ENCODE results near the gene CFAP90. TPM values are rescaled to one million over a fixed set of nuclear protein-coding genes. Genes with fewer than 3 reads are reported as not detected.

The CFAP90 gene
- total RNA-seq, 1 donor from 2014 or later = 0.64 TPM

DNA sequence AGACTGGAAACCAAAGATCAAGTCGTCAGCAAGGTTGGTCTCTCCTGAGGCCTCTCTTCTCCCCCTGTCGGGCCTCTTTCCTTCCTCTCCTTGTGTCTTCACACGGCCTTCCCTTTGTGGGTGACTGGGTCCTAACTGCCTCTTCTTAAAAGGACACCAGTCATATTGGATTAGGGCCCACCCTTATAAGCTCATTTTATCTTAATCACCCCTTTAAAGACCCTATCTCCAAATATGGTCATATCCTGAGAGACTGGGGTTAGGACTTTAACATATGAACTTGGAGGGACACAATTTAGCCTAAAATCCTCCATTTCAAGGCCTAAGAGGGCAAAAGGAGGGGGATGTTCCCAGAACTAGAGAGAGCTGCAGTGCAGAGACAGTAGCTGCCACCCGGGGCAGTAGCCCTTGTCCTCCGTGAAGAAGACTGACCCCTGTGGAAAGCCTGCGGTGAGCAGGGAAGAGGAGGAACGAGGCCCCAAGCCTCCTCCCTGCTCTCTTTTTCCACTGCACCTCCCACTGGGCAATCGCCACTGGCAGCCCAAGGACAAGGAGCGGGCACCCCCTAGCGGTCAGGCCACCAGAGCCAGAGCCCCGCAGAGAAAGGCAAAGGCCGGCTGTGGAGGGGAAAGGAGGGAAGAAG is 34.9 kb downstream of the CFAP90 start:
- no peaks in the 10 kb centered on the region for H3K9me3 ChIP-seq (ENCODE audit: insufficient read depth, low read depth, low read length)
- no peaks in the 10 kb centered on the region for H3K4me1 ChIP-seq (ENCODE audit: insufficient read depth, low read length)
- Mint-ChIP-seq H3K9me3 (ENCODE audit: unreplicated experiment) (no peaks in the 10 kb centered on the region), H3K27me3 (ENCODE audit: low read depth, unreplicated experiment) (no peaks in the 10 kb centered on the region), H3K36me3 (ENCODE audit: low read depth, unreplicated experiment) (no peaks in the 10 kb centered on the region), H3K27ac (ENCODE audit: unreplicated experiment) (no peak overlapping the region), H3K4me3 (ENCODE audit: unreplicated experiment) (no peak overlapping the region), H3K4me1 (ENCODE audit: low read depth, unreplicated experiment) (peaks cover 9% of the 10 kb centered on the region)
- DNase-seq (ENCODE audit: low read depth) = peak; percentile 42
- H3K4me2 ChIP-seq (ENCODE audit: low read length) = peak overlapping the region; percentile 35
- no peaks in the 10 kb centered on the region for H3K79me2 ChIP-seq (ENCODE audit: insufficient read depth, low read length)
- H4K20me1 ChIP-seq (ENCODE audit: insufficient read depth, low read length) = no peaks in the 10 kb centered on the region
- no peak overlapping the region for H3K9ac ChIP-seq (ENCODE audit: low read length)
- no peaks in the 10 kb centered on the region for H3K36me3 ChIP-seq (ENCODE audit: insufficient read depth, low read length)
- H3K4me3 ChIP-seq (ENCODE audit: insufficient read depth, low read depth, low read length) = no peak overlapping the region
- peak overlapping the region; percentile 55 for H2AFZ ChIP-seq (ENCODE audit: low read depth, low read length)
- no peaks in the 10 kb centered on the region for H3K27me3 ChIP-seq (ENCODE audit: insufficient read depth, low read length)
- FAIRE-seq = no peak
- TF ChIP-seq, protein P1, sequence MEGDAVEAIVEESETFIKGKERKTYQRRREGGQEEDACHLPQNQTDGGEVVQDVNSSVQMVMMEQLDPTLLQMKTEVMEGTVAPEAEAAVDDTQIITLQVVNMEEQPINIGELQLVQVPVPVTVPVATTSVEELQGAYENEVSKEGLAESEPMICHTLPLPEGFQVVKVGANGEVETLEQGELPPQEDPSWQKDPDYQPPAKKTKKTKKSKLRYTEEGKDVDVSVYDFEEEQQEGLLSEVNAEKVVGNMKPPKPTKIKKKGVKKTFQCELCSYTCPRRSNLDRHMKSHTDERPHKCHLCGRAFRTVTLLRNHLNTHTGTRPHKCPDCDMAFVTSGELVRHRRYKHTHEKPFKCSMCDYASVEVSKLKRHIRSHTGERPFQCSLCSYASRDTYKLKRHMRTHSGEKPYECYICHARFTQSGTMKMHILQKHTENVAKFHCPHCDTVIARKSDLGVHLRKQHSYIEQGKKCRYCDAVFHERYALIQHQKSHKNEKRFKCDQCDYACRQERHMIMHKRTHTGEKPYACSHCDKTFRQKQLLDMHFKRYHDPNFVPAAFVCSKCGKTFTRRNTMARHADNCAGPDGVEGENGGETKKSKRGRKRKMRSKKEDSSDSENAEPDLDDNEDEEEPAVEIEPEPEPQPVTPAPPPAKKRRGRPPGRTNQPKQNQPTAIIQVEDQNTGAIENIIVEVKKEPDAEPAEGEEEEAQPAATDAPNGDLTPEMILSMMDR (IDR thresholded peaks at IDR 0.05; ENCODE audit: insufficient read depth, low read depth, low read length) = peak; percentile 64
- no peak for TF ChIP-seq EZH2 (IDR thresholded peaks at IDR 0.05; ENCODE audit: insufficient read depth, low read length)
- no peak overlapping the region for H3K27ac ChIP-seq (ENCODE audit: low read depth, low read length)

DNA sequence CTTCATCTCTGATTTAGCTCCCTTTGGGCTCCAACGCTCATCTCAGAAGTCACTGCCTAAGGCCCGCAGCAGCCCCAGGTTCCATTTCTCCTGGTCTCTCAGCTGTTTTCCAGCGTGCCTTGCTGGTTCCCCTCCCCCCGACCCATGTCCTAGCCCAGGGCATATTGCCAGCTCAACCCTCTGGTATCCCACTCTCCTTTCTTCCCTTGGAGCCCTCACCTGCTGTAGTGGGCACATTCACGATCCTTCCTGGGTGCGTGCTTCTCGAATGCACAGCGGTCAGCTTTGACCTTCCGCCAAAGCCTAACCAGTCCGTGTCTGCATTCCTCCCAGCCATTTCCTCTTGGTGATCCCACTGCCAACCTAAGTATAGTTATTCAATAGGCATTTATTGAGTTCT is 36.1 kb downstream of the CFAP90 start:
- H3K79me2 ChIP-seq (ENCODE audit: insufficient read depth, low read length) = no peaks in the 10 kb centered on the region
- peaks cover 9% of the 10 kb centered on the region for H3K4me1 Mint-ChIP-seq (ENCODE audit: low read depth, unreplicated experiment)
- no peak overlapping the region for H3K4me2 ChIP-seq (ENCODE audit: low read length)
- no peaks in the 10 kb centered on the region for H3K27me3 Mint-ChIP-seq (ENCODE audit: low read depth, unreplicated experiment)
- TF ChIP-seq, protein P1 (IDR thresholded peaks at IDR 0.05; ENCODE audit: insufficient read depth, low read depth, low read length) = no peak
- no peak for TF ChIP-seq EZH2 (IDR thresholded peaks at IDR 0.05; ENCODE audit: insufficient read depth, low read length)
- no peaks in the 10 kb centered on the region for H4K20me1 ChIP-seq (ENCODE audit: insufficient read depth, low read length)
- no peaks in the 10 kb centered on the region for H3K36me3 ChIP-seq (ENCODE audit: insufficient read depth, low read length)
- no peak for FAIRE-seq
- no peak overlapping the region for H2AFZ ChIP-seq (ENCODE audit: low read depth, low read length)
- no peaks in the 10 kb centered on the region for H3K36me3 Mint-ChIP-seq (ENCODE audit: low read depth, unreplicated experiment)
- H3K4me3 ChIP-seq (ENCODE audit: insufficient read depth, low read depth, low read length) = no peak overlapping the region
- H3K27me3 ChIP-seq (ENCODE audit: insufficient read depth, low read length) = no peaks in the 10 kb centered on the region
- no peak overlapping the region for H3K4me3 Mint-ChIP-seq (ENCODE audit: unreplicated experiment)
- no peaks in the 10 kb centered on the region for H3K9me3 Mint-ChIP-seq (ENCODE audit: unreplicated experiment)
- no peak overlapping the region for H3K27ac ChIP-seq (ENCODE audit: low read depth, low read length)
- no peaks in the 10 kb centered on the region for H3K9me3 ChIP-seq (ENCODE audit: insufficient read depth, low read depth, low read length)
- H3K4me1 ChIP-seq (ENCODE audit: insufficient read depth, low read length) = no peaks in the 10 kb centered on the region
- no peak overlapping the region for H3K9ac ChIP-seq (ENCODE audit: low read length)
- H3K27ac Mint-ChIP-seq (ENCODE audit: unreplicated experiment) = no peak overlapping the region
- no peak for DNase-seq (ENCODE audit: low read depth)

DNA sequence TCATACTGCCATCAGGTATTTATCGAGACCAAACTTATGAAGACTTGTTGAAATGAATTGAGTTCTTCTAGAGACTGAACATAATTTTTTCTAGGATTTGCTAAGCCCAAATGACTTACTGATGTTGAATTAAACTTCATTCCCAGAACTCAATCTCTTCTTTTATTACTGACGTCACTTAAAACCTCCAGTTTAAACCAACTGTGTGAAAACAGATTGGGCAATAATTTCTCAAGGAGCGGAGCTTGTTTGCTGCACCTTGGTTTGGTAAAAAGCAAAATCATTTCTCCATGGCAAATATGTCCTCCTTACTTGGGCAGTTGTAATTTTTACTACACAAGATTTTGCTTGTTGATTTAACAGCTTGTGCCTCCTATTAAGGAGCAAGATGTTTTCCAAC is 37.4 kb downstream of the CFAP90 start:
- H3K36me3 Mint-ChIP-seq (ENCODE audit: low read depth, unreplicated experiment) = no peaks in the 10 kb centered on the region
- no peaks in the 10 kb centered on the region for H3K27me3 ChIP-seq (ENCODE audit: insufficient read depth, low read length)
- H3K36me3 ChIP-seq (ENCODE audit: insufficient read depth, low read length) = no peaks in the 10 kb centered on the region
- no peak overlapping the region for H3K4me3 Mint-ChIP-seq (ENCODE audit: unreplicated experiment)
- DNase-seq (ENCODE audit: low read depth) (no peak), FAIRE-seq (no peak)
- H3K4me1 Mint-ChIP-seq (ENCODE audit: low read depth, unreplicated experiment) = peaks cover 9% of the 10 kb centered on the region
- TF ChIP-seq, protein P1 (IDR thresholded peaks at IDR 0.05; ENCODE audit: insufficient read depth, low read depth, low read length) = no peak
- TF ChIP-seq EZH2 (IDR thresholded peaks at IDR 0.05; ENCODE audit: insufficient read depth, low read length) = no peak
- H3K4me3 ChIP-seq (ENCODE audit: insufficient read depth, low read depth, low read length) = no peak overlapping the region
- no peaks in the 10 kb centered on the region for H3K79me2 ChIP-seq (ENCODE audit: insufficient read depth, low read length)
- H3K4me1 ChIP-seq (ENCODE audit: insufficient read depth, low read length) = no peaks in the 10 kb centered on the region
- no peak overlapping the region for H3K4me2 ChIP-seq (ENCODE audit: low read length)
- no peaks in the 10 kb centered on the region for H4K20me1 ChIP-seq (ENCODE audit: insufficient read depth, low read length)
- H3K9me3 ChIP-seq (ENCODE audit: insufficient read depth, low read depth, low read length) = no peaks in the 10 kb centered on the region
- H3K27ac Mint-ChIP-seq (ENCODE audit: unreplicated experiment) = no peak overlapping the region
- no peak overlapping the region for H3K9ac ChIP-seq (ENCODE audit: low read length)
- H3K27ac ChIP-seq (ENCODE audit: low read depth, low read length) = no peak overlapping the region
- no peaks in the 10 kb centered on the region for H3K9me3 Mint-ChIP-seq (ENCODE audit: unreplicated experiment)
- H2AFZ ChIP-seq (ENCODE audit: low read depth, low read length) = no peak overlapping the region
- no peaks in the 10 kb centered on the region for H3K27me3 Mint-ChIP-seq (ENCODE audit: low read depth, unreplicated experiment)

All from astrocyte (in vitro differentiated cells and primary cell).